ENCODE results near the gene LRP2BP.

Gene LRP2BP

DNA sequence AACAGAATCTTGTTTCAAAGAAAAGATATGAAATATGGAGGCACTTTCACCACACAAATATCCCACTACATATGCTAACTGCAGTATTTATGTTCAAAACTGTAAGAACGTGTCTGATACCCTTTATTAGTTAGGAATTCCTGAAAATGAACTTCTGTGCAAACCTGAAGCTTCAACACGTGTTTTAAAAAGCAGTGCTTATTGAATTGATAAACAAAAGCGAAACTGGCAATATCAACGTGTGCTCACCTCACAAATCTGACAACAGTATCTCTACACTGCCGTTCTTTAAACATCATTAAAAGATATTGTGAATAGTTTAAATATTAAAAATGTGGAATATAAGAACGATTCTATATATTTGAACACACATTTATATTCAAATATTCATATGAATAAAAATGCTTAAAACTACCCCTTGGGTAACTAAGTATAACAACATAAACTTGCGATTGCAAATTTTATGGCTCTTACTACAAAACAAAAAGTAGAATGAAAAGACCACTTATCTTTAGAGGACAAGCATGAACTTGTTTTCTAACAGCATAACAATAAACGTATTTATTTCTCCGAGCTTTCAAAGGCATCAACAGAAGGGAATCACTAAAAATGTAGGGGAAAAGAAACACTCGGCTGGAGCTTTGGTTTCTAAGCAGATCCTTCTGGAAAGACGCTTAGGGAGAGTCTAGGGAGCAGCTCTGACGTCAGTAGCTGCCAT lies at the start of gene LRP2BP:
LRP2BP (minus strand) TSS at position 687 of the 718 bp plus-strand sequence. CDS start 17,738 bp downstream, outside the sequence.
- TF ChIP-seq CTCF (IDR thresholded peaks at IDR 0.05; ENCODE audit: insufficient read depth, low read depth, low read length, missing control alignments) = no peak
- DNase-seq (ENCODE audit: low read depth) = no peak

GRCh38 chr4:185445209-185445608 lies 49.5 kb upstream of the LRP2BP start:
- no peak for DNase-seq (ENCODE audit: low read depth)
- no peak for TF ChIP-seq CTCF (IDR thresholded peaks at IDR 0.05; ENCODE audit: insufficient read depth, low read depth, low read length, missing control alignments)
- no peak overlapping the region for H3K4me3 ChIP-seq (ENCODE audit: low read length)

More for the DNA sequence above, at the start of gene LRP2BP:
- peak within 1 kb of the TSS; percentile 65 for H3K4me3 ChIP-seq (ENCODE audit: low read length)

- DNase-seq (ENCODE audit: low read depth) = no peak
- no peak overlapping the region for H3K4me3 ChIP-seq (ENCODE audit: low read length)
- TF ChIP-seq CTCF (IDR thresholded peaks at IDR 0.05; ENCODE audit: insufficient read depth, low read depth, low read length, missing control alignments) = no peak
Measured at GRCh38 chr4:185441479-185441878, 45.8 kb upstream of the LRP2BP start.

GRCh38 chr4:185437809-185438208 lies 42.1 kb upstream of the LRP2BP start:
- H3K4me3 ChIP-seq (ENCODE audit: low read length) = no peak overlapping the region
- DNase-seq (ENCODE audit: low read depth) = no peak
- TF ChIP-seq CTCF (IDR thresholded peaks at IDR 0.05; ENCODE audit: insufficient read depth, low read depth, low read length, missing control alignments) = no peak

- H3K4me3 ChIP-seq (ENCODE audit: low read length) = no peak overlapping the region
- no peak for DNase-seq (ENCODE audit: low read depth)
- TF ChIP-seq CTCF (IDR thresholded peaks at IDR 0.05; ENCODE audit: insufficient read depth, low read depth, low read length, missing control alignments) = no peak
Measured at GRCh38 chr4:185435466-185435865, 39.7 kb upstream of the LRP2BP start.

DNA sequence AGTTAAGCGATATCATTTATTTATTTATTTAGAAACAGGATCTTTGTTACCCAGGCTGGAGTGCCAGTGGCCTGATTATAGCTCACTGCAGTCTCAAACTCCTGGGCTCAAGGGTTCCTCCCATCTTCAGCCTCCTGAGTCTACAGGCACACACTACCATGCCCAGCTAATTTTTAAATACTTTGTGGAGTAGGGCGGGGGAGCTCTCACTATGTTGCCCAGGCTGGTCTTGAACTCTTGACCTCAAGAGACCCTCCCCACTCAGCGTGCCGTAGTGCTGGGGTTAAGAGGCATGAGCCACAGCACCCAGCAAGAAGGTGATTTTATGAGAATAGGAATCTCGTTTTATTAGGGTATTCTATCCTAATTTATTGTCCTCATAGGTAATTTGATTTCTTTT lies 33.9 kb upstream of the LRP2BP start:
- no peak overlapping the region for H3K4me3 ChIP-seq (ENCODE audit: low read length)
- DNase-seq (ENCODE audit: low read depth) = no peak
- TF ChIP-seq CTCF (IDR thresholded peaks at IDR 0.05; ENCODE audit: insufficient read depth, low read depth, low read length, missing control alignments) = no peak

All from epithelial cell of esophagus (primary cell).